H1 (cell line): Measurements from ENCODE around the gene DNAJC27. TPM values are rescaled to one million over a fixed set of nuclear protein-coding genes. Genes with fewer than 3 reads are reported as not detected.

Experiments
- CTCF ChIA-PET: fragments of 300-600 bp; sonication (Branson Sonifier 250); formaldehyde crosslinking; loops from one replicate; lab custom pipeline; 2021; ENCODE audit not compliant: partially characterized antibody; lab: Charles Lee
- POLR2A ChIA-PET: fragments of 300-600 bp; sonication (Branson Sonifier 250); formaldehyde crosslinking; loops from one replicate; lab custom pipeline; 2021; ENCODE audit warnings: inconsistent platforms; ENCODE audit not compliant: partially characterized antibody; lab: Charles Lee
- DNase-seq, 2 experiments: peaks; one replicate each; pipeline versions ENCODE4 v3.0.0 to v3.0.0-alpha.2; 2010 to 2022; ENCODE audit warnings: low spot score in 2 of 2, low read depth in 1 of 2, mixed read lengths in 1 of 2
- FAIRE-seq: peaks from 2 replicates; lab custom pipeline; 2011; peaks lifted over from hg19 to GRCh38; lab: Jason Lieb, UNC
- H2AFZ ChIP-seq: 2 replicates; pipeline ENCODE4 v1.8.1; 2012; ENCODE audit warnings: low read length, inconsistent platforms
- H2AK5ac ChIP-seq: 2 replicates; pipeline ENCODE4 v1.6.1; 2013; ENCODE audit warnings: low read depth, low read length
- H2BK120ac ChIP-seq: replicated peaks from 2 replicates; pipeline ENCODE3; 2013; ENCODE audit warnings: low read depth, low read length, inconsistent platforms
- H2BK12ac ChIP-seq: 2 replicates; pipeline ENCODE4 v1.6.1; 2013; ENCODE audit warnings: low read depth, low read length
- H2BK15ac ChIP-seq: 2 replicates; pipeline ENCODE4 v1.6.1; 2013; ENCODE audit warnings: low read length
- H2BK20ac ChIP-seq: 2 replicates; pipeline ENCODE4 v1.6.1; 2013; ENCODE audit warnings: low read length
- H2BK5ac ChIP-seq: 2 replicates; pipeline ENCODE4 v1.6.1; 2013; ENCODE audit warnings: low read depth, low read length
- H3K14ac ChIP-seq: 2 replicates; pipeline ENCODE4 v1.6.1; 2013; ENCODE audit warnings: inconsistent platforms; ENCODE audit not compliant: insufficient read length
- H3K18ac ChIP-seq: 2 replicates; pipeline ENCODE4 v1.6.1; 2013; ENCODE audit warnings: low read length; ENCODE audit errors: extremely low read depth
- H3K23ac ChIP-seq: 2 replicates; pipeline ENCODE4 v1.6.1; 2013; ENCODE audit warnings: inconsistent platforms; ENCODE audit not compliant: insufficient read length
- H3K23me2 ChIP-seq: 2 replicates; pipeline ENCODE4 v1.6.1; 2013; ENCODE audit warnings: low read depth, low read length
- H3K27ac ChIP-seq: 2 replicates; pipeline ENCODE4 v1.6.1; 2011; ENCODE audit warnings: low read depth, low read length, inconsistent platforms
- H3K27me3 ChIP-seq, 4 experiments: replicated peaks in 1 of 4; 1 replicate in 1 of 4; 2 replicates in 3 of 4; pipeline versions ENCODE4 v1.6.1 to v1.8.1; 2011 to 2013; ENCODE audit warnings: low read length in 3 of 4, mild to moderate bottlenecking in 3 of 4, inconsistent platforms in 2 of 4, mixed read lengths in 2 of 4, moderate library complexity in 1 of 4; ENCODE audit not compliant: control insufficient read depth in 3 of 4, insufficient read depth in 3 of 4; ENCODE audit errors: extremely low read depth in 1 of 4
- H3K36me3 ChIP-seq, 4 experiments: 2 replicates each; pipeline versions ENCODE4 v1.6.1 to v1.8.1; 2011 to 2013; ENCODE audit warnings: mild to moderate bottlenecking in 4 of 4, low read length in 3 of 4, moderate library complexity in 2 of 4, control low read depth in 1 of 4, inconsistent platforms in 1 of 4; ENCODE audit not compliant: insufficient read depth in 4 of 4, control insufficient read depth in 2 of 4
- H3K4ac ChIP-seq: replicated peaks from 2 replicates; pipeline ENCODE3; 2013; ENCODE audit warnings: low read length, low read depth, mixed read lengths, inconsistent platforms; ENCODE audit not compliant: insufficient read length
- H3K4me1 ChIP-seq, 4 experiments: replicated peaks in 1 of 4; 1 replicate in 1 of 4; 2 replicates in 3 of 4; pipeline versions ENCODE4 v1.6.1 to v1.8.1; 2011 to 2013; ENCODE audit warnings: low read length in 3 of 4, inconsistent platforms in 2 of 4, mixed read lengths in 1 of 4; ENCODE audit not compliant: insufficient read depth in 4 of 4, control insufficient read depth in 3 of 4
- H3K4me2 ChIP-seq, 2 experiments: 2 replicates each; pipeline versions ENCODE4 v1.6.1 to v1.8.1; 2011 to 2013; ENCODE audit warnings: low read depth in 2 of 2, low read length in 2 of 2, control low read depth in 1 of 2, inconsistent platforms in 1 of 2, mild to moderate bottlenecking in 1 of 2; ENCODE audit not compliant: insufficient read depth in 1 of 2
- H3K4me3 ChIP-seq, 4 experiments: fragments of 200-600, 300-600 bp in 1 of 4; sonication (generic), shearing (Covaris generic), sonication (Bioruptor Twin) in 1 of 4; 2 replicates each; pipeline versions ENCODE4 v1.5.1 to v1.8.1; 2011 to 2016; ENCODE audit warnings: low read length in 4 of 4, low read depth in 3 of 4, control low read depth in 2 of 4, inconsistent platforms in 2 of 4, mild to moderate bottlenecking in 2 of 4, mixed read lengths in 1 of 4, moderate library complexity in 1 of 4; ENCODE audit not compliant: insufficient read depth in 2 of 4; ENCODE audit errors: extremely low read depth in 1 of 4
- H3K56ac ChIP-seq: replicated peaks from 2 replicates; pipeline ENCODE3; 2013; ENCODE audit warnings: low read depth, mild to moderate bottlenecking, mixed read lengths, low read length, inconsistent platforms; ENCODE audit not compliant: insufficient read length
- H3K79me1 ChIP-seq: 2 replicates; pipeline ENCODE4 v1.6.1; 2013; ENCODE audit warnings: low read depth, low read length, control low read depth
- H3K79me2 ChIP-seq, 2 experiments: 2 replicates each; pipeline versions ENCODE4 v1.6.1 to v1.8.1; 2012 to 2013; ENCODE audit warnings: low read length in 2 of 2, mild to moderate bottlenecking in 2 of 2, inconsistent platforms in 1 of 2; ENCODE audit not compliant: insufficient read depth in 2 of 2, control insufficient read depth in 1 of 2
- H3K9ac ChIP-seq, 4 experiments: replicated peaks in 1 of 4; 1 replicate in 1 of 4; 2 replicates in 3 of 4; pipeline versions ENCODE4 v1.6.1 to v1.8.1; 2011 to 2013; ENCODE audit warnings: low read depth in 3 of 4, low read length in 3 of 4, control low read depth in 2 of 4, mild to moderate bottlenecking in 2 of 4, moderate library complexity in 2 of 4, inconsistent platforms in 1 of 4; ENCODE audit errors: extremely low read depth in 1 of 4
- H3K9me3 ChIP-seq, 2 experiments: 2 replicates each; pipeline versions ENCODE4 v1.6.1 to v1.8.1; 2012 to 2013; ENCODE audit warnings: mild to moderate bottlenecking in 2 of 2, moderate library complexity in 2 of 2, control low read depth in 1 of 2, inconsistent platforms in 1 of 2, low read depth in 1 of 2, low read length in 1 of 2, mixed read lengths in 1 of 2; ENCODE audit not compliant: insufficient read depth in 2 of 2
- H4K20me1 ChIP-seq, 2 experiments: replicated peaks in 1 of 2; 2 replicates each; pipeline versions ENCODE3 to v1.8.1; 2011 to 2013; ENCODE audit warnings: inconsistent platforms in 2 of 2, low read length in 2 of 2, mild to moderate bottlenecking in 1 of 2; ENCODE audit not compliant: insufficient read depth in 2 of 2, control insufficient read depth in 1 of 2
- H4K5ac ChIP-seq: 2 replicates; pipeline ENCODE4 v1.6.1; 2013; ENCODE audit warnings: low read length, low read depth, mixed read lengths, inconsistent platforms; ENCODE audit not compliant: insufficient read length
- H4K8ac ChIP-seq: 2 replicates; pipeline ENCODE4 v1.8.0; 2013; ENCODE audit warnings: mild to moderate bottlenecking, moderate library complexity, low read length, inconsistent platforms; ENCODE audit not compliant: insufficient read depth; ENCODE audit errors: extremely low read depth
- H4K91ac ChIP-seq: replicated peaks from 2 replicates; pipeline ENCODE3; 2013; ENCODE audit warnings: low read length, mixed read lengths, inconsistent platforms; ENCODE audit not compliant: insufficient read length
- ASH2L ChIP-seq: fragments of 200-600, 300-600 bp; sonication (generic); IDR thresholded peaks from one replicate; pipeline ENCODE4 v1.7.1; 2017; ENCODE audit warnings: low read length
- BRCA1 ChIP-seq: IDR thresholded peaks from 2 replicates; pipeline ENCODE4 v1.6.1; 2012; ENCODE audit warnings: low read depth, low read length, improper control_type of control experiment
- GTF2F1 ChIP-seq: IDR thresholded peaks from 2 replicates; pipeline ENCODE4 v1.6.1; 2012; ENCODE audit warnings: low read depth, low read length, improper control_type of control experiment, borderline replicate concordance
- HDAC6 ChIP-seq: IDR thresholded peaks from one replicate; pipeline ENCODE4 v1.7.1; 2012; ENCODE audit warnings: low read depth, mild to moderate bottlenecking, inconsistent platforms, low read length, moderate library complexity
- JUN ChIP-seq: IDR thresholded peaks from 2 replicates; pipeline ENCODE4 v1.6.1; 2011; ENCODE audit warnings: low read depth, mild to moderate bottlenecking, improper control_type of control experiment, low read length
- MAX ChIP-seq: IDR thresholded peaks from 2 replicates; pipeline ENCODE4 v1.6.1; 2012; ENCODE audit warnings: inconsistent platforms
- NANOG ChIP-seq: IDR thresholded peaks from 2 replicates; pipeline ENCODE4 v1.6.1; 2011; ENCODE audit warnings: low read length, low read depth, mild to moderate bottlenecking, inconsistent platforms; ENCODE audit not compliant: insufficient read depth, poor library complexity, severe bottlenecking
- POLR2AphosphoS5 ChIP-seq: IDR thresholded peaks from 2 replicates; pipeline ENCODE4 v1.6.1; 2011; ENCODE audit warnings: low read depth, low read length
- RAD21 ChIP-seq, 2 experiments: IDR thresholded peaks in 1 of 2; conservative IDR thresholded peaks in 1 of 2; 2 replicates each; pipeline ENCODE4 v1.6.1; 2011; ENCODE audit warnings: low read depth in 2 of 2, low read length in 2 of 2, improper control_type of control experiment in 1 of 2, inconsistent platforms in 1 of 2, mild to moderate bottlenecking in 1 of 2, moderate library complexity in 1 of 2
- SAP30 ChIP-seq: fragments of 300-600 bp; sonication (generic); IDR thresholded peaks from 2 replicates; pipeline ENCODE4 v1.7.1; 2012; ENCODE audit warnings: low read length, moderate library complexity, mild to moderate bottlenecking, inconsistent platforms; ENCODE audit not compliant: insufficient read depth, insufficient replicate concordance
- SIRT6 ChIP-seq: IDR thresholded peaks from one replicate; pipeline ENCODE4 v1.7.1; 2012; ENCODE audit warnings: low read length, inconsistent platforms
- TCF12 ChIP-seq: IDR thresholded peaks from 2 replicates; pipeline ENCODE4 v1.6.1; 2011; ENCODE audit warnings: low read depth, mild to moderate bottlenecking, low read length
- TEAD4 ChIP-seq: IDR thresholded peaks from 2 replicates; pipeline ENCODE4 v1.6.1; 2012; ENCODE audit warnings: low read depth, low read length, inconsistent platforms, mixed read lengths
- WGBS, 2 experiments: shearing (Covaris generic) in 1 of 2; methylation state at CpG; one replicate each; pipeline versions ENCODE4 v1.1.6 to v1.1.7; 2013 to 2015; ENCODE audit warnings: low lambda C conversion rate in 2 of 2, mixed read lengths in 2 of 2, inconsistent platforms in 1 of 2, low coverage in 1 of 2, missing lambda C conversion rate in 1 of 2; ENCODE audit not compliant: insufficient replicate concordance in 2 of 2, insufficient coverage in 1 of 2, insufficient read length in 1 of 2; ENCODE audit errors: extremely low coverage in 1 of 2, missing lambda C conversion rate in 1 of 2; 5-methylcytosine and 5-hydroxymethylcytosine counted together
- polyA plus RNA-seq, 7 experiments: library from polyadenylated mRNA; depleted of rRNA in 3 of 7; stranded (reverse) in 5 of 7; unstranded in 2 of 7; fragments of >200 nt in 5 of 7; fragments of 200-250 nt in 2 of 7; gene quantifications; 1 replicate in 5 of 7; 2 replicates in 1 of 7; 4 replicates in 1 of 7; pipeline versions ENCODE4 v1.2.1 to v1.2.3, GENCODE V29; 2011 to 2013; ENCODE audit warnings: missing spikeins in 2 of 7, mixed read lengths in 2 of 7
- total RNA-seq: library from RNA; stranded (reverse); fragmentation: NEBNext Ultra II Directional; extraction: Animal tissue kit (Norgen Biotek cat#: 25700); gene quantifications from 2 replicates; pipeline ENCODE4 v1.2.1, GENCODE V29; 2021

The DNAJC27 gene
- total and polyA plus RNA-seq, 2 of the 8 experiments (the other 6 are each of a cell fraction or from before 2014, with no cell fraction given), result 1.4 to 4.5 TPM

DNA sequence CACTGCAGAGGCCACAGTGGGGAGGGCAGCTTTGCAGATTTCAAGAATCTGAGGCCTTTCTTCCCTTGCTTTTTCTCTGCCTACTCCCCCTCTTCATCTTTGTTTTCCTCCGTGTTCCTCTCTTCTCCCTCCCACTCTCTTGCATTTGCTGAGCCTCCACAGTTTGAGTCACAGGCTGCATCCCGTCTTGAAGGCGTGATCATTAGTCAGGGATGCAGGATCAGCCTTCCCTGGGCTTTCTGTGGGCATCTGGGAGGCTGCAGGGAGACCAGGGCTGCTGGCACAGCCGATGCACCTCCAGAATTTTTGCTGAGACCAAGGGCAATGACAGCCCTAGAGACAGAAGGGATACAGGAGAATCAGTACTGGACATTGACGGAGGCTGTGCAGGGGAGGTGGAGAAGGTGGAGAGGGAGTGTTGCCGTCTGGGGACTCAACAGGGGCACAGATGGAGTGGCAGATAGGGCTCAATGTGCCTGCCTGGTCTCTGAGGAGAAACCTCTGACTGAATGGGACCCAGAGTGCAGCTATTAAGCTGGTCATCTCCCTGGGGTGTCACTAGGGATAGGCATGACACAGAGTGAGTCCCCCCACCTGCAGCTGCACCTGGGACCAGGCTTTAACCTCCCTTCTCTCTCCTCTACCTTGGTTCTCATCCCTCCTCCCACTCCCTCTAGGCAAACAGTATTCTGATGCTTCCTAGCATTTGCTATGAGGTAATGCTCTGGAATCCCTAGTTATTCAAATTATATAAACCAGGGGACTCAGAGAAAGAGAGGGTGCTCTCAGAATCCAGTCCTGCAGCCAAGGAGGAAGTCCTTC is 29.0 kb upstream of the DNAJC27 start:
- H4K8ac ChIP-seq, result no peak overlapping the region
- no peaks in the 10 kb centered on the region for H3K36me3 ChIP-seq
- H2BK12ac ChIP-seq, result no peak overlapping the region
- H3K14ac ChIP-seq, result no peak overlapping the region
- H3K4ac ChIP-seq, result no peak overlapping the region
- no peak overlapping the region for H2BK20ac ChIP-seq
- DNase-seq (no peak), FAIRE-seq (no peak)
- H3K27ac ChIP-seq, result no peak overlapping the region
- no peak overlapping the region for H2BK15ac ChIP-seq
- no peak overlapping the region for H2AK5ac ChIP-seq
- no peak overlapping the region for H3K9ac ChIP-seq
- TF ChIP-seq NANOG (no peak), MAX (no peak), JUN (no peak), GTF2F1 (no peak), POLR2AphosphoS5 (no peak), TCF12 (no peak), ASH2L (no peak), SIRT6 (no peak), SAP30 (no peak), TEAD4 (no peak), RAD21 (IDR thresholded peaks at IDR 0.05 in 1 of 2, conservative IDR thresholded peaks at IDR 0.05 in 1 of 2; ENCODE audit: low read depth in 2 of 2, low read length in 2 of 2) (no peak), BRCA1 (no peak), HDAC6 (no peak)
- POLR2A ChIA-PET, result no interaction called here
- no peak overlapping the region for H3K18ac ChIP-seq
- H3K23ac ChIP-seq, result no peak overlapping the region
- 0 out of 2 replicates have a peak overlapping the region, but pooled peaks have one; percentile 20 for H2AFZ ChIP-seq
- no peaks in the 10 kb centered on the region for H3K9me3 ChIP-seq
- H4K20me1 ChIP-seq, result no peaks in the 10 kb centered on the region
- no peaks in the 10 kb centered on the region for H3K79me2 ChIP-seq
- CTCF ChIA-PET, result interaction anchor here (0.7 kb wide), 1 partner anchor 699 kb away, joined by 3 read pairs; no protein-coding TSS in a partner anchor
- H3K79me1 ChIP-seq, result no peaks in the 10 kb centered on the region
- no peaks in the 10 kb centered on the region for H3K4me1 ChIP-seq
- H4K5ac ChIP-seq, result no peak overlapping the region
- no peaks in the 10 kb centered on the region; a peak in 1 of 7 replicates for H3K27me3 ChIP-seq
- no peak overlapping the region for H3K4me3 ChIP-seq
- no peak overlapping the region for H4K91ac ChIP-seq
- H3K23me2 ChIP-seq, result no peaks in the 10 kb centered on the region
- no peak overlapping the region for H2BK5ac ChIP-seq
- no peak overlapping the region for H3K4me2 ChIP-seq
- no peak overlapping the region for H3K56ac ChIP-seq
- H2BK120ac ChIP-seq, result no peak overlapping the region
- WGBS, 2 experiments, result 81% methylated on average over 6 of the region's 6 CpGs; no CpG with 5 or more reads in 1 of the 2 experiments
